BLaER1 (cell line): ENCODE measurements around the gene CDH2.

Experiments used
- H3K27ac ChIP-seq: shearing (Covaris generic); formaldehyde crosslinking; 2 replicates; pipeline ENCODE4 v1.8.1; 2022
- H3K27me3 ChIP-seq: shearing (Covaris generic); formaldehyde crosslinking; 2 replicates; pipeline ENCODE4 v1.8.1; 2022
- H3K36me3 ChIP-seq: shearing (Covaris generic); formaldehyde crosslinking; 2 replicates; pipeline ENCODE4 v1.8.1; 2022
- H3K4me1 ChIP-seq: shearing (Covaris generic); formaldehyde crosslinking; 2 replicates; pipeline ENCODE4 v1.8.1; 2022
- H3K4me2 ChIP-seq: shearing (Covaris generic); formaldehyde crosslinking; 2 replicates; pipeline ENCODE4 v1.8.1; 2022
- H3K4me3 ChIP-seq: shearing (Covaris generic); formaldehyde crosslinking; 2 replicates; pipeline ENCODE4 v1.8.1; 2022
- H3K9ac ChIP-seq: shearing (Covaris generic); formaldehyde crosslinking; 2 replicates; pipeline ENCODE4 v1.8.1; 2022
- H3K9me3 ChIP-seq: shearing (Covaris generic); formaldehyde crosslinking; 2 replicates; pipeline ENCODE4 v1.8.1; 2022
- H4K20me1 ChIP-seq: shearing (Covaris generic); formaldehyde crosslinking; 2 replicates; pipeline ENCODE4 v1.8.1; 2022
- Cebpa-rat ChIP-seq: shearing (Covaris generic); IDR thresholded peaks from 2 replicates; pipeline ENCODE4 v1.8.1; 2022

Gene CDH2

GRCh38 chr18:28095041-28095440, 81.9 kb downstream of the CDH2 start:
- Histone ChIP-seq H3K27ac (no peak overlapping the region), H3K4me3 (no peak overlapping the region), H3K27me3 (no peaks in the 10 kb centered on the region), H3K36me3 (no peaks in the 10 kb centered on the region), H3K4me1 (no peaks in the 10 kb centered on the region), H4K20me1 (no peaks in the 10 kb centered on the region), H3K9me3 (no peaks in the 10 kb centered on the region), H3K9ac (no peak overlapping the region), H3K4me2 (no peak overlapping the region)
- TF ChIP-seq Cebpa-rat = no peak

DNA sequence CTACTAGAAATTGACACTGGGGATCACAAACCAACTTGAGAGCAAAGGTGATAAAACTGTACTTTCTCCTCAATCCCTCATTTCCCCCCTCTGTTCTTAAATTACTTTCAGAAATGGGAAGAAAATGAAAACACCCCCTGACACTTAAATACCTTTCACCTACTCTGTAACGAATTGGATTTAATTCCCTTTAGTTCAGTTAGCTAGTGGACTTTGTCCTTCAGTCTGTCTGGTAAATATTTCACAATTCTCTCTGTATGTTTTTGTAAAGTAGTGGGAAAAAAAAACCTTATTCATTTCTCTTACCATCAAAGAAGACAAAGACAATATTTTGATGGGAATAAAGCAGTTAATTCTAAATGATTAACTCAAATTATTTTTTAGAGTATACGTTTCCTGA, 85.7 kb downstream of the CDH2 start:
- Histone ChIP-seq H3K9ac (no peak overlapping the region), H4K20me1 (no peaks in the 10 kb centered on the region), H3K9me3 (no peaks in the 10 kb centered on the region), H3K4me3 (no peak overlapping the region), H3K36me3 (no peaks in the 10 kb centered on the region), H3K4me1 (no peaks in the 10 kb centered on the region), H3K27me3 (no peaks in the 10 kb centered on the region), H3K27ac (no peak overlapping the region), H3K4me2 (no peak overlapping the region)
- TF ChIP-seq Cebpa-rat = no peak

DNA sequence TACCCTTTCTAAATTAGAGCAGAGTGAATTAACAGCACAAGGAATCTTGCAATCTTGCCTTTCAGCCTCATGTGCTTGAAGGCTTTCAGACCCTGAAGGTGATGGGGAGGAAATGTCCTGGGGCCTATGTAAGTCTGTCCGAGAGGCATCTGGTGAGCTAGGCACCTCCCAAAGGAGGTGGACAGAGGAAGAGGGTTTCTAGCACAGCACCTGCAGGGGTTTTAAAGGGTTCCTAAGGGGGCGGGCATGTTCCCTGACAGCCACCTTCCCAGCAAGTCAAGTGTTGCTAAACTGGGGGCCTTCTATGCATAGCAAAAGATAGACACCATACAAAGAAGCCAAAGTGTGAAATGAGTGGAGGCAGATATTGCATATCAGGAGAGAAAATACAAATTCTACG, 88.5 kb downstream of the CDH2 start:
- H3K27me3 ChIP-seq = no peaks in the 10 kb centered on the region
- no peak overlapping the region for H3K9ac ChIP-seq
- no peak overlapping the region for H3K4me3 ChIP-seq
- no peaks in the 10 kb centered on the region for H3K36me3 ChIP-seq
- no peaks in the 10 kb centered on the region for H4K20me1 ChIP-seq
- no peak overlapping the region for H3K4me2 ChIP-seq
- no peaks in the 10 kb centered on the region for H3K4me1 ChIP-seq
- H3K27ac ChIP-seq = no peak overlapping the region
- no peaks in the 10 kb centered on the region for H3K9me3 ChIP-seq
- no peak for TF ChIP-seq Cebpa-rat

- Histone ChIP-seq H3K27me3 (no peaks in the 10 kb centered on the region), H3K4me2 (no peak overlapping the region), H3K4me3 (no peak overlapping the region), H3K36me3 (no peaks in the 10 kb centered on the region), H3K9me3 (no peaks in the 10 kb centered on the region), H3K9ac (no peak overlapping the region), H3K27ac (no peak overlapping the region), H3K4me1 (no peaks in the 10 kb centered on the region), H4K20me1 (no peaks in the 10 kb centered on the region)
- no peak for TF ChIP-seq Cebpa-rat
These were observed 90.0 kb downstream of the CDH2 start for GRCh38 chr18:28086670-28087552.

- Histone ChIP-seq H3K9ac (no peak overlapping the region), H3K4me3 (no peak overlapping the region), H3K27ac (no peak overlapping the region), H3K4me1 (no peaks in the 10 kb centered on the region), H3K27me3 (no peaks in the 10 kb centered on the region), H4K20me1 (no peaks in the 10 kb centered on the region), H3K36me3 (no peaks in the 10 kb centered on the region), H3K9me3 (no peaks in the 10 kb centered on the region), H3K4me2 (no peak overlapping the region)
- no peak for TF ChIP-seq Cebpa-rat
These were observed 95.4 kb downstream of the CDH2 start for GRCh38 chr18:28081516-28081915.

GRCh38 chr18:28080876-28081300, 96.0 kb downstream of the CDH2 start:
- no peaks in the 10 kb centered on the region for H3K27me3 ChIP-seq
- H3K9ac ChIP-seq = no peak overlapping the region
- H3K27ac ChIP-seq = no peak overlapping the region
- no peaks in the 10 kb centered on the region for H3K36me3 ChIP-seq
- H3K4me2 ChIP-seq = no peak overlapping the region
- no peaks in the 10 kb centered on the region for H4K20me1 ChIP-seq
- TF ChIP-seq Cebpa-rat = no peak
- H3K9me3 ChIP-seq = no peaks in the 10 kb centered on the region
- H3K4me3 ChIP-seq = no peak overlapping the region
- H3K4me1 ChIP-seq = no peaks in the 10 kb centered on the region

GRCh38 chr18:28079883-28080282, 97.0 kb downstream of the CDH2 start:
- Histone ChIP-seq H3K27ac (no peak overlapping the region), H3K4me3 (no peak overlapping the region), H3K4me2 (no peak overlapping the region)

GRCh38 chr18:28078849-28079248, 98.1 kb downstream of the CDH2 start:
- TF ChIP-seq Cebpa-rat = no peak
- no peak overlapping the region for H3K9ac ChIP-seq
- H3K27me3 ChIP-seq = no peaks in the 10 kb centered on the region
- H3K36me3 ChIP-seq = no peaks in the 10 kb centered on the region
- H3K4me3 ChIP-seq = no peak overlapping the region
- no peak overlapping the region for H3K4me2 ChIP-seq
- H3K9me3 ChIP-seq = no peaks in the 10 kb centered on the region
- no peak overlapping the region for H3K27ac ChIP-seq
- no peaks in the 10 kb centered on the region for H3K4me1 ChIP-seq
- no peaks in the 10 kb centered on the region for H4K20me1 ChIP-seq

More at GRCh38 chr18:28079883-28080282, 97.0 kb downstream of the CDH2 start:
- H3K9ac ChIP-seq = no peak overlapping the region
- no peaks in the 10 kb centered on the region for H3K9me3 ChIP-seq
- H3K27me3 ChIP-seq = no peaks in the 10 kb centered on the region
- H3K36me3 ChIP-seq = no peaks in the 10 kb centered on the region
- no peaks in the 10 kb centered on the region for H4K20me1 ChIP-seq
- TF ChIP-seq Cebpa-rat = no peak
- H3K4me1 ChIP-seq = no peaks in the 10 kb centered on the region

GRCh38 chr18:28078298-28078697, 98.6 kb downstream of the CDH2 start:
- Histone ChIP-seq H3K9ac (no peak overlapping the region), H3K27me3 (no peaks in the 10 kb centered on the region), H3K27ac (no peak overlapping the region), H3K4me2 (no peak overlapping the region), H3K36me3 (no peaks in the 10 kb centered on the region), H3K9me3 (no peaks in the 10 kb centered on the region), H3K4me1 (no peaks in the 10 kb centered on the region), H3K4me3 (no peak overlapping the region), H4K20me1 (no peaks in the 10 kb centered on the region)
- TF ChIP-seq Cebpa-rat = no peak

DNA sequence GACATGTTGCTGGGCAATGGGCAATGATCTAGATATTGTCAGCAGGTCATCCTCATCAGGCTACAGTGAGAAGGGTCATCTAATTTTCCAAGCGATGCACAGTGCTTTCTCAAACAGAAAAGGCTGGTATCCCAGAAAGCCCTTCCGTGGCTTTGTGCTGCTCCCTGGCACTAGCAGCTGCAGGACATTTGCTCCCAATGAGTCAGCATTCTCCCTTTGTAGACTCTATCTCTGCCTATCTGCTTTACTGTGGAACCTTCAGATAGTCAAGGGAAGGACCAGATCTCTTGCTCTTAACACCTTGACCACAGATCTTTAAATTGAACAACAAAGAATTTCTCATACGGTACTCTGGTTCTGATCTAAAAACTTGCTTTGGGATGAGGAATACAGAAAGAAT, 101.4 kb downstream of the CDH2 start:
- H4K20me1 ChIP-seq = no peaks in the 10 kb centered on the region
- H3K9ac ChIP-seq = no peak overlapping the region
- H3K27me3 ChIP-seq = no peaks in the 10 kb centered on the region
- no peak overlapping the region for H3K4me2 ChIP-seq
- TF ChIP-seq Cebpa-rat = no peak
- no peak overlapping the region for H3K27ac ChIP-seq
- no peaks in the 10 kb centered on the region for H3K36me3 ChIP-seq
- H3K9me3 ChIP-seq = no peaks in the 10 kb centered on the region
- H3K4me3 ChIP-seq = no peak overlapping the region
- H3K4me1 ChIP-seq = peaks cover 6% of the 10 kb centered on the region
